Globus pallidus (tissue), 1 donor: Measurements from ENCODE around the gene OBI1.

ENCODE experiments used
- DNase-seq: peaks from one replicate; pipeline ENCODE4 v3.0.0-alpha.2; 2015; ENCODE audit warnings: low spot score

The OBI1 gene

DNA sequence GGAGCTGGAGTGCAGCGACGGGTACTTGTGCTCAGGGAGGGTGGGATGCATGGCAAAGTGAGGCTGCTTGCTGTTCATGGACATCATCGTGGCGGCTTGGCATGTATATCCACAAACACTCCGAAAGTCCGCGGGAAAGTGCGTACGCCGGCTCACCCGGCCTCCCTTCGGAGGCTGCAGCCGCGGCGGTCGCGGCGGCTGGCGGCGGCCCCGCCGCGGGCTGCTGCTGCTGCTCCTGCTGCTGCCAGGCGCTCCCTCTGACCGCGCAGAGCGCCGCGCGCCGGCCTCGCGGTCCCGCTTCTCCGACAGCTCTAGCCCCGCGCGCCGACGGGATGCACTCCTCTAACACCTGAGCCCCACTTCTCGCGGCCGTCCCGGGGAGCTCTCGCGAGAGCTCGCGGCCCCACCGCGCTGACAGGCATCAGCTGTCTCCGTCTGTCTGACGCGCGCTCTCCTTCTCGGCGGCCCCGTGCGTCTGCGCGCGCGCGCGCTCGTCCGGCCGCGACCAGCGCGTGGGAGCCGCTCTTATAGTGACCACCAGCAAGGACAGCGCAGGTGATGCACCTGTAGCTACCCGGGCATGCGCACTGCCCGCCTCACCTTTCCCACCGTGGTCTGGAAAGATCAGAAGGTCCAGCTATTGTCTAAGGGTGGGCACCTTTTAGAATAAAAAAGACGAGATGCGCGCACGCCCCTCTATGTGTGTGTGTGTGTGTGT lies 55.6 kb downstream of the OBI1 start, which contains the start of gene POU4F1:
Gene POU4F1 (minus strand): TSS at position 313 of the 718 bp plus-strand sequence. CDS start 226 bp downstream, at position 87.
- DNase-seq: no peak

DNA sequence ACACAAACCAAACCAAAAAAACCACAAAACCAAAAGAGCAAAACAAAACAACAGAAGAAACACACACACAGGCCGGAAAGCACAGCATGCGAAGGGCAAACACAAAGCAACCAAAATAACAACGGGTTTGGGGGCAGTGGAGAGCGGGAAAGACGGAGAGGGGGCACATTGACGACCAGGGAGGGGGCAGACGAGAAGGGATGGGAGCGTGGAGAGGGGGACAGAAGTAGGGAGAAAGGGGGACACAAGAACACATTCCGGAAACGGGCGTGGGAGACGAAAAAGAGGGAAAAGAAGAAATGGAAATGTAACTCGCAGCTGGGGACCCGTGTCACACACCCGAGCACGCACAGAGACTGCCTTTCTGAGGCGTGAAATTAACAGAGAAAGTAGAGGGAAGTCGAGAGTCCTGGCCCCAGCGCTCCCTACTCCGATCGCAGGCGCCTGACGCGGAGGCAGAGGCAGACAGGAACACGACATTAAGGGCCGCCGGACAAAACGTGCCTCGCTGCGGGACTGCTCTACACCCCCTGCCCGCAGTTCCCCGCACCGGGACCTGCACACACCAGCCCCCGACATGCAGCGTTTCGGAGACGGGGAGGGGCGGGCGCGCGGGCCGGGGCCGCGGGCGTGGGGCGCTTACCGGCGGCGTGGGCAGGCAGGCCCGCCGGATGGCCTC lies 56.3 kb downstream of the OBI1 start:
- no peak for DNase-seq

DNA sequence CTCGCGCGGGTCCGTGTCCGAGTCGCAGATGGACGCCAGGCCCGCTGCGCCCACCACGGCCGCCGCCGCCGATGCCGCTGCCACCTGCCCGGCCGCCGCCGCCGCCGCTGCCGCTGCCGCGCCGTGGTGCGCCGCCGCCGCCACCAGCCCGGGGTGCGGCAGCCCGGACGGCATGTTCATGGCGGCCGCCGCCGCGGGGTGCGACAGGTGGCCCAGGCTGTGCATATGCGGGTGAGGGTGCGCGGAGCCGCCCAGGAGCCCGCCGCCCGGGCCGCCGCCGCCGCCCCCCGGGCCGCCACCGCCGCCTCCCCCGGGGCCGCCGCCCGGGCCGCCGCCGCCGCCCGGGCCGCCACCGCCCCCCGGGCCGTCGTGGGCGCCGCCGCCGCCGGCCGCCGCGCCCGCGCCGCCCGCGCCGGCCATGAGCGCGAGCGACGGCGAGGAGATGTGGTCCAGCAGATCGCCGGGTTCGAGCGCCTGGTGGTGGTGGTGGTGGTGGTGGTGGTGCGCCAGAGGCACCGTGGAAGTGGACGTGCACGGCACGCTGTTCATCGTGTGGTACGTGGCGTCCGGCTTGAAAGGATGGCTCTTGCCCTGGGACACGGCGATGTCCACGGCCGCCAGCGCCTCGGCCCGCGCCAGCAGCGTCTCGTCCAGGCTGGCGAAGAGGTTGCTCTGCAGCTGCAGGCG lies 56.9 kb downstream of the OBI1 start:
- no peak for DNase-seq

DNA sequence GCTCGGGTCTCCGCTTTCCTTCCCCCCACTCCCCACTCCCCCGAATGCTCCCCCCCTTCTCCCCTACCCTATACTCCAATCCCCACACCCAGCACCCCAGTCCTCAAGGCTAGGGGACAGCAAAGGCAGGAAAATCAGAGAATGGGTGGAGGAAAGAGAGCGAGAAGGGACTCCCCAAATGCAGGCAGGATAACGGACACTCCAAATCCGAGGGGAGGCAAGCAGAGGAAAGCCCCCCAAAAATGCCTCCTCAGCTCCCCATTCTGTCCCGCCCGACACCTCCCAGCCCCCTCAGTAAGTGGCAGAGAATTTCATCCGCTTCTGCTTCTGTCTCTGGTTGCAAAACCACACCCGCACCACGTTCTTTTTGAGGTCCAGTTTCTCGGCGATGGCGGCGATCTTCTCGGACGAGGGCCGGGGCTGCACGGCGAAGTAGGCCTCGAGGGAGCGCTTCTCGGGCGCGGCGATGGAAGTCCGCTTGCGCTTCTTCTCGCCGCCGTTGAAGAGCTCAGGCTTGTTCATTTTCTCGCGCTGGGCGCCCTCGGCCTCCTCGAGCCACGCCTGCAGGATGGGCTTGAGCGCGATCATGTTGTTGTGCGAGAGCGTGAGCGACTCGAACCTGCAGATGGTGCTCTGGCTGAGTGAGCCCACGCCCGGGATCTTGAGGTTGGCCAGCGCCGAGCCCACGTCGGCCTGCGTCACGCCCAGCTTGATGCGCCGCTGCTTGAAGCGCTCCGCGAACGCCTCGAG lies 57.7 kb downstream of the OBI1 start:
- no peak for DNase-seq

DNA sequence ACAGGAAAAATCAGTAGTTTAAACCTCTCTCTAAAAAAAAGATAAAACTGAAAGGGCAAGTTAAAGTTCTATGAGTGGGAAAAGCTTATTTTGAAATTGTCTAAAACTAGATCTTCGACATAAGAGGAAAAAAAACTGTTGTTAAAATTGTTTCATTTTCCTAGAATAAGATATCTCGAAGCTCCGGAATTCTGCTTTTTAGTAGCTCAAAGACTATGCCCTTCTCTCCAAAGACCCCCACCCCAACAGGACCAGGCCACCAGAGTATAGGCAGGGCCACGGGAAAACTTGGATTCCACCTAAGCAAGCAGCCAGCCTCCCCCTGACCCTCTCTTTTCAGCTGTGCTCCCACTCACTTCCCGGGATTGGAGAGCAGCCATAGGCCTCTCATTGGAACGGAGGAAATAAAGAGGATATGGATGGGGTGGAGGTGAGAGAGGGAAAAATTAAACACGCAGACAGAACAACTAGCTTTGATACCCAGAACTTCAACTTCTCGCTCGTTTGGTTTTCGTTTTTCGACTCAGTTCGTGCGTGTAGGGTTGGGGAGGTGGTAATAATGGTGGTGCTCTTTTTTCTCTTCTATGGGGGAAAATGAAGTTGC lies 58.6 kb downstream of the OBI1 start:
- no peak for DNase-seq

DNA sequence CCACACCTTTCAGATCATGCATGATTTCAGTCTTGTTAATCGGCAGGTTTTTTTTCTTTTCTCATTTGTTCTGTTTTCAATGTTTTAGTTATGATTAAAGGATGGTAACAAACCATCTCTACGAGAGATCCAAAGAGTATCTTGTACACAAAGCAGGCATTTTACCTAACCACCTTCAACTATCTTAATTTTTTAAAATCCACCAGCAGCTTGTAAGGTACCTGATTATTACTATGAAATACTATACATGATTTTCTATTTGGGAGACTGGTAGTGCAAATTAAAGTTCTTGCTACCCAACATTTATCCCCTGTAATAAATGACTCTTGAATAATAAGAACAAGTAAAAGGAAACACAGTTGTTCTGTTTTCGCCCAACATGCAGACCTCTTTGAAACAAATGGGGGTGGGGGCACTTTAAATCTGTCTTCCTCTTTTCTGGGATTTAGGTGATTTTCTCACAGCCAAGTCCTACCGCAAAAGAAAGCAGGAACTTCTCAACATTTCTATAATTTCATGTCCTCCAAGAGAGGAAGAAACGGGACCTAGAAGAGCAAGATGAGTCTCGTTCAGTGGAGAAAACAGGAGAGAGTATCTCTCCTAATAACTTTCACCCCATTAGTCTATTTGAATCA lies 59.2 kb downstream of the OBI1 start:
- DNase-seq: no peak

DNA sequence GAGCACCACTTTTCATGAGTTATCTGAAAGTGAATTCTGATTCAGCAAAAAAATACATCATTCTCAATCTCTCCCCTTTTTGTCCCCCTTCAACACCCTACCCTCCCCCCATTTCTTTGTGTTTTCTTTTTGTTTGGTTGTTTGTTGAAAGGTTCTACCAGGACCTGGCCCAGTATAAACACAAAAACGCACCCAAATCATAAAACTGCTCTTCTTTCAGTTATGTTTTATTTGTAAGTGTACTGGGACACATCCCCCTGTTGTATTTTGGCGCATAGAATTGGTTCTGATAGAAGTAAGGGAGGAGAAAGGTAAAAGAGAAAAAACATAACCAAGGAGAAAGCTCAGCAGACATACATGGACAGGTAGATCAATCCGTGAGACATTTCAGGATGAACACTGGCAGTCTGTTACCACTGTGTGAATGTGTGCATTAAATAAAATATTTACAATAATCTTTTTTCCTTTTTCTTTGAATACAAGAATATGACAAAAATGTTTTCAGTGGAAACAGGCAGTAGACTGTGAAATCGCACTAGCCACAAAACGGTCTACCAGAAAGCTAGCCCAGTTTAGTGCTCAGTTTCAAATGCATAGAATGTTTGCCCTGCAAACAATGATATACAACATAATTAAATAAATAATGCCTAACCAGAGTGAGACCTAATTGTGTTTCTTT lies 59.9 kb downstream of the OBI1 start:
- no peak for DNase-seq

DNA sequence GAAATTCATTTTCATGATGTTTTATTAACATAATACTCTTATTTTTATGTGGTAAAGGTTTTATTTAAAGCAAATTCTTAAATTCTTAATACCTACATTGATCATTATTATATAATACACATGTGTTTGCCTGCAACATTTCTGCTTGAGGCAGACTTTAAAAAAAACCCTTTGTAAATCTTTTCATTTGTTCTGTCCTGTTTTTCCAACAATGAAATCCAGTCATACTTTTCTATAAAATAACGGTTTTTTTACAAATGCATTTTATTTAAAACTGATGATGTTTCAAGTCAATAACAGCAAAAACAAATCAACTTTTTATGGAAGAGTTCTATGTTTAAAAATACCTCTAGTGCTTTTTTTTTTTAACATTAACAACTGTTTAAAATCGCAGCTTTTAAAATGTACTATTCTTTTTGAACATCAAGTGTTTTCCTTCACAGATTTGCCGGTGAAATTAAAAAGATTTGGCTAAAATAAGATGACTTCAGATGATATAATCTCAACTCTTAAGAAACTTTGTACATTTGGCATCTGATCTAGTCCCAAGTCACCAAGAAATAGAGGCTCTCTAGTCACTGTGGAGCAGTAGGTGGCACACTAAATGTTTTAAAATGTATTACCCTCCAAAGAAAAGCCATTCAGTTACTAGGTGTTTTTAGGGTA lies 60.7 kb downstream of the OBI1 start:
- DNase-seq: no peak

DNA sequence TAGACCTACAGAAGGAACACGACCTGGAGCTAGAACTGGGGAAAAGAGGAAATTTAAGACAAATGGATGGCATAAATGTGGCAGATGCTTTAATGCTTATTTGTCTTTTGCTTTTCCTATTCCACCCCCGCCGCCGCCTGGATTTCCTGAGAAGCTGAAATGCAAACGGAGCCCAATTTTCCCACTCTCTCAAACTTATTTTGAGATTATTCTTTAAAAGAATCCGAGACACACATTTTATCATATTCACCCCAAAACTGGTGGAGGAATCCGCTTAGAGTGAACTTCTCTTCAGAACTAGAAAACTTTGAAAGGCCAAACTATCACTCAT lies 61.4 kb downstream of the OBI1 start:
- no peak for DNase-seq

DNA sequence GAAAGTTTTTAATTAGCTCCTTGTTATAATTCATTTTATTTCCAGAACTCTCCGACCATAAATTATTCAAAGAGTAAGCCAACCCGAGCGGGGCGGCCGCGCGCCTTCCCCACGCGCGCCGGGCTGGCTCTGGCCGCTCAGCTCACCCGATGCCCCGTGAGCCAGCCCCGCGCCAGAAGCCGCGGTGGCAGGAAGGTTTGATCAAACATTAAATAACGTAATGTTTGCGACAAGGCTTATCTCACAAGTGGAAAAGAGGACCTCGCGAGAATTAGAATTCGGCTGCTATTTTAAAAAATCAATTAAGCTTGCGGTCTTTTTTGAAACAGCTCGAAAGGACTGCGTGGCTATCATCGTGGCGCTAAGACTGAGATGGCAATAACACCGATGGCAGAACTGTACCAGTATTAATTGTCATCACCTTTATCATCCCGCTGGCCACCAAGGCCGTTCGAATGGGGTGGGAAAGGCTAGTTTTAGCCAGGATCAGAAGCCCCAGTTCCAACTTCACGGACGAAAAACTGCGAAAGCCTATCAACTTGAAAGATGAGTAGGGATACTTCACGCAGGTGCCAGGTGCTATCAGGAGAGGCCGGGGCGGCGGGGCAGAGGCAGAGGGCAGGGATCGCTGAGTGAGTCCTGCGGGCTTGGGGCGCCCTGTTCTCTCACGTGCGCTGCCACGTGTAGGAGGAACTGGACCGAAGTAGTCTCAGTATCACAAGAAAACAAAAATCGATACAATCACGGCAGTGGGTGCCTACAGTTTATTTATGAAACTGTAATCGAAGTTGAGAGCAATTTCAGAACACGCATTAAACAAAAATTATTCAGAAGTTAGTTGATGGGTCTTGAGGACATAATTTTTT lies 62.0 kb downstream of the OBI1 start:
- no peak for DNase-seq

DNA sequence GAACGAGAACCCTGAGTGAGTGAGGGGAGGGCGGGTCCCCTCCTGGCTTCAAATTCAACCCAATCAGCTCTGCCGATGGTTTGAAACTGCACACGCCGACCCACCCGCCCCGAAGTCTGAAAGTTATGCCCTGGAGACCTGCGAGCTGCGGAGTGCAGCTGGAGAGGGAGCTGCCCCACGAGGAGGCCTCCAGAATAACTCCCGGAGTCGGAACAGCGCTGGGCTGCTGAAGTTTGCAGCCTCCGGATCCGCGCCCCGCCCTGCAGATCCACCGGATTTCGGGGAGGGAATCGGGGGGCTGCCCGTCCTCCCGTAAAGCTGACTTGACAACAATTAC lies 62.6 kb downstream of the OBI1 start:
- DNase-seq: no peak

DNA sequence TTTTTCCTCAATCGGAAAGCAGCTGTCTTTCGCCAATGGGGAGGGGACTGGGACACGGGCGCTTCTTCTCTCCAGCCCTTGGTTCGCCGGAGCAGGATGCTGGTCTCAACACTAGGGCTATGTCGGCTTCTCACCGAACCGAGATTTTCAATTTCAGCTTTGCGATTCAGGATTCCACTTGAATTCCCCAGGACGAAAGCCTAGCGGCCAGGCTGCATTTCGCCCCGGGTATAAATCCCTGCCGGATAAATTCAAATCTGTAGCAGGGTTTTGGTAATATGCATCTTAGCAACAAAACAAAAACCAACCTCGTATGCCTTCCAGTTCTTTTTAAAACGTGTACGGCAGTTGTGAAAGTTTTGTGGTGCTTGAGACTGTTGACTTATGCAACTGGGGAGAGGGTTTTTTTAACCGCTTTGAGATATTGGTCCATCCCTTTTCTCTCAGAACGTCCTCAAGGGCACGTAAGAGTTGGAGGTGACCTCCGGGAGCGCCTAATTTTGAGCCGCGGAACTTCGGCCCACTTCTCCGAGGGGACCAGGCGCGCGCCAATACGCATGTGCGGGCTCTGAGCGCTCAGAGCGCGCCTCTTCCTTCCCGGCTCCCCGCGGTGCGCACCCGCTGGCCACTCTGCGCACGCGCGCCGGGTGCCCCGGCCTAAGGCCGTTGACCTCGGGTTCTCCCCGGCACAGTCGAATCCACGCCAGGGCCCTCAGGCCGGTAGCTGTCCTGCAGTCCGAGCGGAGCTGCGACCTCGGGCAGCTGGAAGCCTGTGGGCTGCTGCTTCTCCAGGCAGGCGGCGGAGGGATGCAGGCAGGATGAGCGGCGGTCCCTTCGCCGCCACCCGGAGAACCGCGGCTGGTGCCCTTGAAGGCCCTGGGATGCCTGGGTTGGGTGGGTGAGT lies 63.2 kb downstream of the OBI1 start:
- no peak for DNase-seq

DNA sequence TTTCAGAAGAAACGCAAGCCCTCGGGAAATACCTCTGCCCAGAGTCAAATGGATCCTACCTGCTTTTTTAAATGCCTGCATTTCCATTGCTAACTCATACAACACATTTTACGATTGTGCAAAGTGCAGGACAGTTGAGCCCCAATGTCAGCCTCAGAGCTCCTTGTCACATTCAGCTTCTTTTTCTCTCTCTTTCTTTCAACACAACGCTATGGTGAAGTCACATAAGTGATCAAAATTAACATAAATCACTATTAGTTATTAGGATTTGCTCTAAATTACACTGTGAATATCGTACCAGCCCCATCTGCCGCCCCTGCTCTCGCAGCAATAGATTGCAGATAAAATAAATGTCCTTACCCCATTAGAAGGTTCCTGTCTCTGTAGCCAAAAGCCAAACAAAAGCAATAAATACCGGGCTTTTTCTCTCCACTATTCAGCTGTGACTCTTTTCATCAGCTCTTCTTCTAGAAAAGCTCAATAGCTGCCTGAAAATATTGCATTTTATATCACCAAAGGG lies 64.4 kb downstream of the OBI1 start:
- no peak for DNase-seq

DNA sequence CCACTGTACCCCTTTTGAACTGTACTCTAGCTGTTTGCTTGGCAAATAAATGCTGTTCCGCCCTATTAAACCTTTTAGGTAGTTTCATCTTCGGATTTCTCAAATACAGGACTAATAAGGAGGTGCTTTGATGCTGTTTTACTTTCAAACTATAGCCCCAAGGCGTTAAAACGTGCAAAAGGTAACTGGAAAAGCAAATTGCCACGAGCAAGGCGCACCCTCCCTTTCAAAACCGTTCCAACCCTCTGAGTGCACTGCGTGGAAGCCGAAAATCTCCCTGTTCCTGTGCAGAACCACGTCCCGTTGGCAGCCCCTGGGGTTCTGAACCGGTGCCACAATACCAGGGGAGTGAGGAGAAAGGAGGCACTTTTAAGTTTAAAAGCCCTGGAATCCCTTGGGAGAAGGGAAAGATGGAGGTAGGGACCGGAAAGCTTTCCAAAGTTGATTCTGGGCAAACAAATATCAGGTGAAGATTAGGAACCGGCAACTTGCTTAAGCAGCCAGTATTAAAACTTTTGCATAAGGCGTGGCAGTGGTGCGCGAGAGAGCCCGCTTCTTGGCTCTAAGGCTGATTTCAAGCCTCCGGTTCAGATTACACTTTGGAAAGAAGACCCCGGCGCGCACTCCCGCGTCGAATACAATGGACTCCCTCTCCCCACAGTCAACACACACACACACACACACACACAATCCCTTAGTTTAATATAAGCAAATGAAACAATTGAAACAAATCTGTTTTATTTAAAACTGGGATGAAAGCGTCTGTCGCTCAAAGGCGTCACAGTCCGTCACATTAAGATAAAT lies 65.1 kb downstream of the OBI1 start:
- no peak for DNase-seq

DNA sequence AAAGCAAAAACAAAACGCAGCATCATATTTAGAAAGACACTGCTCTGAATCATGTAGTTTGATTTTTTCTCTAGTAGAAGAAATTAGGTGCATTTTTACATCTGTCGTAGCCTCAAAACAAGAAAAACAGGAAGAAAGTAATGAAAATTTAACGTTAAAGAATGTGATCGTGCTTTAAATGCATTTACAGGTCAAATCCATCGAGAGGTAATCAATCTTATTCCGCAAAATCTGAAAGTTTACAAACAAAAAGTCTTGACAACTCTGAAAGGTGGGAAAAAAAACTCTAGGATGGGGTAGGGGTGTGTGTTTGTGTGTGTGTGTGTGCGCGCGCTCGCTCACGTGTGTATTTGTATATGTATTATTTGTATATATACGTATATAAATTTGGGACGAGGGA lies 65.8 kb downstream of the OBI1 start:
- DNase-seq: no peak

DNA sequence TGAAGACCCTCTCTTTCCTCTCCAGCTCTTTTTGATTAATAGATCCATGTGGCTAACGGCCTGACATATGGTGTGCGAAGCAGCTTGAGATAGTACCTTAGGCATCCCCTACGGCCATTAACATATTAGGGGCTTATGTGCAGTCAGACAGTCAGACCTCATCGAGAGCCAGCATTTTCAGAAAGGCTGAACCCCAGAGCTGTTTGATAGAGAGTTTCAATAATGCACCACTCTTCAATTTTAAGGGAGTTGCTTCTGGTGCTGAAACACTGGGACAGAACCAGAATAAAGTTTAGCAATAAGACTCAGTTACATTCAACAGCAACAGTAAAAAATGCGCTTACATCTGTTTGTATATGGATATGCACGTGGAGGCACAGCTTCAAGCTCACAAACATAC lies 66.4 kb downstream of the OBI1 start:
- no peak for DNase-seq

DNA sequence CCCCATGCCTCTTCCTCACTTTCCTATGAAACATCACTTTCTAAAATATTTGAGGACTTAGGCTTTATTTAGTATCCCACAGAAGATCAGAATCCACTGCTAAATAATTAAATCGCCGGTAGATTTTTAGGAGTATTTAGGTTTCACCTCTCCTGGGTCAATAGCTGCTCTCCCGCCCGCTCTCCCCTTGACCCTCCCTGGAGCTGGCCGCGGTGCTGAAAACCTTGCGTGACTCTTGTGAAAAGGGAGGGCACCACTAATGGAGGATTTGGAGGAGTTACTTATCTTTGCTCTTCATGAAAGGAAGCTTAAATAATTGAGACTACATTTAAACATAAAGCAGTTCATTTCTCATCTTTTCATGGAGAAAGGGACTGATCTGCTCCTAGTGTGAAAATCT lies 69.7 kb downstream of the OBI1 start:
- no peak for DNase-seq

DNA sequence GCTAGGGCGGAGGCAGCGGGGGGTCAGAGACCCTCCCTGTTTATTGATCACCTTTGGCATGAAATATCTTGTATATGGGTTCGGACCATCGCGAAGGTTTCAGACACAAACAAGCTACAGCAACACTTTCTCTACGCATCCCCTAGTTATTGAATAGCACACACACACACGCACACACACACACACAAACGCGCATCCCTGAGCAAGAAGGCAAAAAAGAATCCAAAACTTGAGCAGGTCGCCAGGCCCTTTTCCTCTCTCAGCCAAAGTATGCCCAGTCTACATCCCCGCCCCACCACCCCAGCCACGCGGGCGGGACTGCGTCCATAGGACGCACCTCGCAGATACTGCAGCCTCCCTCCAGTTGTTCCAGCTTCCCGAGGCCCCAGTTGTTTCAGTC lies 71.6 kb downstream of the OBI1 start:
- DNase-seq: no peak
